Stimulated activated naive CD8-positive, alpha-beta T cell treated with anti-CD3 and anti-CD28 coated beads, Interleukin-15, Interleukin-2, amounts not matched to agents 100 U/mL and 50 U/mL, for 24 hours (primary cell): Measurements from ENCODE around the gene TMEM245.
A peak's percentile ranks its signal among the peaks of the same experiment; 100 is the strongest.
"Not testable (repeated sequence)": the region's sequence is repeated elsewhere in the genome, so short reads cannot be mapped to it uniquely, and the experiment has no call there.

Source experiments
- ATAC-seq: fragments of 150-1000 bp; cut with Tn5 transposase; one replicate; pipeline ENCODE4 v1.10.0; 2021
- DNase-seq: peaks from one replicate; pipeline ENCODE4 v3.0.0; 2021

TMEM245 gene

DNA sequence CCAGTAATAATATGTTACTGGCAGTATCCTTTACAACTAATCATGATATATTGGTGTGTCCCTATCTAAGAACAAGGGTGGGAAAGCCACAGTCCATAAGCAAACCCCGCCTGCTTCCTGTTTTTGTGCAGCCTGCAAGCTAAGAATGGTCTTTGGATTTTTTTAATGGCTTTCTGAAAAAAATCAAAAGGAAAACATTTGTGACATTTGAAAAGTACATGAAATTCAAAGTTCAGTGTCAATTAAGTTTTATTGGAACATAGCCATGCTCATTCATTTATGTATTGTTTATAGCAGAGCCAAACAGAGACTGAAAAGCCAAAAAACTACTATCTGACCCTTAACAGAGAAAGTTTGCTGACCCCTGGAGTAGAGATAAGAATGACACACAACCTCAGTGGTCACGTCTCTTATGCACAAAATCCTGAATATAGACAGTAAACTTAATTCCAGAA lies 12.8 kb upstream of the TMEM245 start:
- ATAC-seq (no peak), DNase-seq (no peak)

DNA sequence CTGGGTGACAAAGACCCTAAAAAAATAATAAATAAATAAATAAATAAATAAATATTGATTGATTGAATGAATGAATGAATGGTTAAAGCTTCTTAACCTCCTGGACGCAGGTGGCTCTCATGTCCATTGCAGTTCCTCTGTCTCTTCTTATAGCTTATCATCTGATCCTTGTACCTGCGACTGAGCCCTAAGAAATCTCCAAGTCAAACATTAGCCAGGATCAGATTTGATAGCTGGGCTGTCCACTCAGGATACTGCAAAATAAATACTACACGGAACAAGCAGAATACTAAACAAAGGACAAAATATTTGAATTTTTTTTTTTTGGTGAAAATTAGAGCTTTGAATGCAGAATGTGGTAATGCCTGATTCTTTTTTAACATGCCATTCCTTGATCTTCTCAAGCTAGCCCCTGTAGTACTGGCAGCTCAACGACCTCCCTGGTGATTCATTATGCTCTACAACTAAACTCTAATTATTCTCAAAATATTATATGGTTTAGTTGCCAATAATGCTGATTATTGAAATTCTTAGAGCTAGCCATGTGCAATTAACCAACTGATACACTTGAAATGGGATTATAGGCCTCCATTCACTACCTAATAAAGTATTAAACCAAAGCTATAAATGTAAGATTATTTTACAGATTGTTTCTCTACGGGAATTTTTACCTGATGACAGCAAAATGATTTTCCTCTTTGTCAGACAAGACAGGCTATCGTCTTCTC lies 9.9 kb upstream of the TMEM245 start:
- no peak for ATAC-seq
- no peak for DNase-seq

DNA sequence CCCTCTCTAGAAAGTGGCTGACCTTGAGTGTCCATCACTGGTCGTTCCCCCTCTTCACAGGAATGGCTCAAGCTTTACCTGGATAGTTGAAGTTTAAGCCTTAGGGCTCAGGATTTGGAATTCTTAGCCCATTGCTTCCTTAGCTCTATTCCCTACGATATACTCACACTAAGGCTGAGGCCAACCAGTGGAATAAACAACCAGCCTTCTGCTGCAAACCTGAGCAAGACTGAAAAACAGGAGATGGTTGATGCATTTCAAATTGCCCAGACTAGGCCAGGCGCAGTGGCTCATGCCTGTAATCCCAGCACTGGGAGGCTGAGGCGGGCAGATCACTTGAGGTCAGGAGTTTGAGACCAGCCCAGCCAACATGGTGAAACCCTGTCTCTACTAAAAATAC lies 6.9 kb upstream of the TMEM245 start:
- ATAC-seq = not testable (repeated sequence)

DNA sequence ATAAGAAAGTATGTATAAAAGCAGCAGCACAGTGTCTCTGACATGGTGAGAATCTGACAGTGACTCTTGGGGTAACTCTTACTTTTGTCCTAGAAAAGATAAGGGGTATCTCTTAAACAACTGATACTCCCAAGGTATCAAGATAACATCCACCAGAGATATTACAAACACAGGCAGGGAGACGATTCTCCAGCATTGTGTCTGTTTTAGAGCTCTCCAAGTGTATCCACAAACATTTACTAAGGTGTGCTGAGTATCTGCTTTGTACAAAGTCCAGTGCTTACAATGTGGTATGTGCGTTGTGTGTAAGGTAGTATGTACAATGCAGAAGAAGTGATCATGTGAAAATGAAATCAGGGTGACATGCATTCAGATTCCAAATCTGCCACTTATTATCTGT lies 4.4 kb upstream of the TMEM245 start:
- ATAC-seq (no peak), DNase-seq (no peak)

More for the DNA sequence above, 6.9 kb upstream of the TMEM245 start:
- not testable (repeated sequence) for DNase-seq

DNA sequence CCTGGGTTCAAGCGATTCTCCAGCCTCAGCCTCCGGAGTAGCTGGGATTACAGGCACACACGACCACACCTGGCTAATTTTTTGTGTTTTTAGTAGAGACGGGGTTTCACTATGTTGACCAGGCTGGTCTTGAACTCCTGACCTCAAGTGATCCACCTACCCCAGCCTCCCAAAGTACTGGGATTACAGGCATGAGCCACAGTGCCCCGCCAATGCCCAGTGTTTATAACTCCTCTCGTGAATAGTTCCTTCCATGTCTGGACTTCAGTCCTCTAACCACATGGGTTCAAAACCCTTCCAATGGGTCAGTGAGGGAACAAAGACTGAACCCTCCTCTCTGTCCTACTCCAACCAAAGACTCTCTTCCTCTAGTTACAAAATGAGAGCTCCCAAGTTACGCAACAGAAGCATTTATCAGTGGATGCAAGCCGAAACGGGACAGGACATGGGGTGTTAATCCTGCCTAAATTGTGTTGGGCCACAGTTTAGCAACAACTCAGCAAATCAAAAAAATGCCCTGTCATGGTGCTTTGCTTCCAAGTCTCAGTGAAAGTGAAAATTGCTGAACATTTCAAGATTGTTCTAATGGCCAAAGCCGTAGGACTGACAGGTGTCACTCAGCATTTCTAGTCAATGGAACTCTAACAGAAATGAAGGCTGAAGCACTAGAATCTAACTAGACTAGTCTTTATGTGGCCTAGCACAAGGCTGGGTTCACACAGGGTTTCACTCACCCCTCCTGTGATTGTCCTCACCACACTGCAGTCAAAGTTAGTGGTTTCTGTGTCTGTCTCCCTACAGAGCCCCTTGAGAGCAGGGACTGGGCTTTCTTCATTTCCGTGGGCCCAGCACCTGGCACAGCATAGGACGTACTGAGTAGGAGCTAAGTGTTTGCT lies 3.2 kb upstream of the TMEM245 start:
- no peak for ATAC-seq
- DNase-seq = no peak

DNA sequence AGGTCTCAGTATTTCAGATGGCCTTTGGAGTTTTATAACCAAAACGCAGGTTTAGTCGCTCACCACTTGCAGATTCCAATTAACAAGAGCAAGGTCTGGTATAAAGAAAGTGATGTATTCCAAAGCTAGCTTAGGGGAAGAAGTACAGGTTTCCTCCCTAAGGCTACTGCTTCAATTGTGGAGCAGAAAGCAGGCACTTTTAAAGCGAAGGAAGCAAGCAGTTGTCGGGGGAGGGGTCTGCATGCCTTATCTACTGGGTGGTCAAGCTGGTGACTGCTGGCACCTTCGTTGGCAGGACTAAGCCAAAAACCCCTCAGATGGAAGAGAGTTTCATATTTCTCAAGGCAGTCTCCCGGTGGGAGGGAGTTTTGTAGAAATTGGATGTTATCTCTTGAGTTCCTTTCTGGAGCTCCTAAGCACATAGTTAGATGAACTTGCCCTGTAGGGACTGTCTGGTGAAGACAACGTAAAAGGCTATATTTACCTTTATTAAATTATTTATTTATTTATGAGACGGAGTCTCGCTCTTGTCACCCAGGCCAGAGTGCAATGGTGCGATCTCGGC lies 1.6 kb upstream of the TMEM245 start:
- DNase-seq (no peak), ATAC-seq (no peak)

DNA sequence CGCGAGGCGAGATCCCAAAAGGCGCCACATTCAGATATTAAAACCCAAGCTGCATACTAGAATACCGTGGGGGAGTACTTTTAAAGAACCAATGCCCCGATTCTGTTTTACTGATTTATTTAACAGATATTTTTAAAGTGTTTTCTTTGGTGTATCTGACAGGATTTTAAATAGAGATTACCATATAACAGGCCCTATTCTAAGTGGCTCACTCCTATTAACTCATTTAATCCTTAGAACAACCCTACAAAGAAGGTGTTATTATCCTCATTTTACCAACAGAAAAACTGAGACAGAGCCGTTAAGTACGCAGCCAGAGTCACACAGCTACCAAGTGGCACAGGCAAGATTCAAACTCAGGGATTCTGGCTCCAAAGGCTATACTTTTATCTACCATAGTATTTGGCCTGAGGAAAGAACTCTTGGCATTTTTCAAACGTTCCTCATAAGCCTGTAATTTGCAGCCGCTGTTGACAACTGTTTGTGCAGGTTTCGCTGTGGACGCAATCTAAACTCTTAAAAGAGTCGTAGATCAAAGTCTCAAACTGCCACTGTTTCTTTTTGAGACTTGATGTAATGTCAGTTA lies 550 bp upstream of the TMEM245 start:
- DNase-seq (no peak), ATAC-seq (no peak)

DNA sequence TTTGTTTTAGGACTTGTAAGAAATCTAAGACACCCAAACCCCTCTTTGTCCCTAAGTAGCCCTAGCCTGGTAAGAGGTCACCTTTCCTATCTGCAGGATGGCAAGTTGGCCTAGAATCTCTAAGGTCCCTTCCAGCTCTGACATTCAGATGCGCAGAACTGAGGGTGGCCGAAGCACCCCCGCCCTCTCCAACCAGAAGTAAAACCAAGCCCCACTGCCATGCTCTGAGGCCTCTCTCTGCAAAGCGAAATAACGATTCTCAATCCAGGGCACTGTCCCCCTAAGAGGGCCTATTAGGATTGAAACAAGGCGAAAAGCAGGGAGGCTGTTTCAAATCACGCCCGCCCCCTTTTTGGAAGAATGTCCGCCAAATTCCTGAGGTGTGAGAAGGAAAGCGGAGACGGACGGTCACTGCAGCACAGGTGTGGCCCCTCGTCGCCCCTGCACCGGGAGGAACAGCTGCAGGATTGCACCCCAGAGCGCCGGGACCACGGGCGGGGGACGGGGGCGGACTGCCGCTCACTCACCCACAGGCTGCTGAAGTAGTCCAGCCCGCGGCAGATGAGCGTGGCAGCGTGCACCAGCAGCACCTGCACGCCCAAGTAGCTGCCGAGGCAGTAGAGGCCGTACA lies 824 bp downstream of the TMEM245 start:
- DNase-seq = peak; percentile 20
- no peak for ATAC-seq

DNA sequence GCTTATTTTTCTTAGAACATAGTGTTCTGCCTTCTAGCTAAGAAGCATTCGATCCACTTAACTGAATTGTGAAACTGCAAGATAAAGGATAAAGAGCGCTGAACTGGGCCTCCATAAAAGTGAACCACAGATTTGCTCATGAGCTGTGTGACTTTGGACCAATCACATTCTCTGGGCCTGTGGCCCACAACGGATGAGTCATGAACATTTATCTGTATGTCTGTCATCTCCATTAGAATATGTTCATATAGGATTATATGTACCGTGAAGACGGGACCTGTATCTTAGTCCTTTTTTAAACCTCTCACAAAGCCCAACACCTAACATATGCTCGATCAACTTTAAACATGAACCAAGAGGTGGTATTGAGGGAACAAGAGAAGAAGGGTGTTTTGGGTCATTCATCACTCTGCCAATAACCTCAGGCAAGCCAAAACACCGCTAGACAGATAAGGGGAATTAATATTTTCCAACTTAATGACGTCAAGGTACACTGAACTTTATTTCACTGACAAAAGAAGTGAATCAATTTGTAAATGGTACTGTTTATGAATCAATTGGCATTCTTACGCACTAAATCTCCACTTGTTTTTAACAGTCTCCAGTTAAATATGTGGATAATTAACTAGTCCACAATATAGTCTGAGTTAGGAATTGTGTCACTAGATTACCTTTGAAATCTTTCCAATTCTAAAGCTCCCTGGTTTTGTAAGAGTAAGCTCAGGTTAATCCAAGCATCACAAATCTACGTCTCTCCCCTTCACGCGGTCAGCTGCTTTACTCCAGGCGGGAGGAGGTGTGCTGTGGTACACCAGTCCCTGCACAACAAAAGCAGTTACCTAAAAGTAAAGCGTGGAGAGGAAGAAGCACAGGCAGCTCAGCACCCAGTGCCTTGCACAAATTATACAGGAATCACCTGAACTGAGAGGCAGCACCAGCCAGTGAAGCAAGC lies 1.6 kb downstream of the TMEM245 start:
- peak; percentile 55 for ATAC-seq
- DNase-seq = peak; percentile 36

DNA sequence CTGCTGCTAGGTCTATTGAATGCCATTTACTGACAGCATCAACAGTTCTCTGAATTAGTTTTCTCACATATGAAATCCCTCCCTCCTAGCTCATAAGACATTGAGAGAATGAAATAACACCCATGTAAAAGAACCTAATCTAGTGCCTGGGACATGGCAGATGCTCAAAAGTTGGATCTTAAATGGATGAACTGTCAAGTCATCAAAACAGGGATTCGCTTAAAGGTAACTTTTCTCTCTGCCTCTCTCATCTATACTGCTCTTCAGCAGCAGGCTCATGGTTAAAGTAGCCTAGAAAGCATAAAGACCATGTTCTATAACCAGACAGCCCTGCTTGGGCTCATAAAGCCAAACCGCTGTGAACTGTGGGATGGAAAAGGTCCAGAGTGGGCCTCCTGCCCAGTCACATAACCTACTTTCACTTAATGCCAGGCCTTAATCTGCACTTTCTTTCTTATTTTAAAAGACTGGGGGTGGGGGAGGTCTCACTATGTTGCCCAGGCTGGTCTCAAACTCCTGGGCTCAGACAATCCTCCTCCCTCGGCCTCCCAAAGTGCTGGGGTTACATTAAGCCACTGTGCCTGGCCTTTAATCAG lies 3.7 kb downstream of the TMEM245 start:
- DNase-seq (no peak), ATAC-seq (no peak)

DNA sequence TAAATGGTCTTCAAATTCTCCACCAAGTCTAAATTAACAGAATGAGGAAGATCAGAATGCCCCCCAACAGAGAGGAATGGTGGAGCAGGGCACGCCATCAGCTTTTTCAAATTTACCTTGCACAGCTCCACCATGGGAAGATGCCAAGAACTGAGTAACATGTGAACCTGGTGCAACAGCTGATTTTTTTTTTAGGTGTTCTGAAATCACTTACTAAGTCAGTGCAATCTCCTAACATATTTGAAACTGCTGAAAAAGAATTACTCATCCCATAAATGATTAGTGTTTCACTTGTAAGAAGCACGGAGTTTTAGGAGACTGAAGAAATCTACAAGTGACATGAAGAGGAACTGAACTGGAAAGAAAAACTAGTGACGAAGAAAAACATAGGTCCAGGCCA lies 5.1 kb downstream of the TMEM245 start:
- DNase-seq (no peak), ATAC-seq (no peak)

DNA sequence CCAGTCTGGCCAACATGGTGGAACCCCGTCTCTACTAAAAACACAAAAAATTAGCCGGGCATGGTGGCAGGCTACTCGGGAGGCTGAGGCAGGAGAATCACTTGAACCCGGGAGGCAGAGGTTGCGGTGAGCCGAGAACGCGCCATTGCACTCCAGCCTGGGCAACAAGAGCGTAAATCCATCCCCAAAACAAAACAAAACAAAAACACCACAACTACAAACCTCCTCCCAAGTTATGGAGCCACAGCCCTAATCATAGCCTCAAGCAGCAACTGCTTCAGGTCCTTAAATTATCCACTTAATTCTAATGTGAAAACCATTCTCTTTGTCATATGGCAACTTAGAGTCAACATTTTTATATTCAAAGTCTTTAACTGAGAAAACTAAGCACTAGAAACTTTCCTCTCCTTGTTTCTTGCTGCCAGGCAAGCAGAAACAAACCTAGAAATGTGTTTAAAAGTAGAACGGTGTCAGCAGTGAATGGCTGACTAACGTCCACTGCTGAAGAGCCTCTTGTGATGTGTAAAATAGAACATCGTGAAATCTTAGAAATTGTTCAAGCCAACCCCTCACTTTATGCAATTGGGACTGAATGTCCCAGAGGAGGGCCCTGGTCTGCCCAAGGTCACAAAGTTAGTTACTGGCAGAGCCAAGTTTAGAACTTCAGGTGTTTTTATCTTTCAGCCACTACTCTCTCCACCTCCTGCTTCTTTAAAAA lies 5.7 kb downstream of the TMEM245 start:
- ATAC-seq (no peak), DNase-seq (no peak)

DNA sequence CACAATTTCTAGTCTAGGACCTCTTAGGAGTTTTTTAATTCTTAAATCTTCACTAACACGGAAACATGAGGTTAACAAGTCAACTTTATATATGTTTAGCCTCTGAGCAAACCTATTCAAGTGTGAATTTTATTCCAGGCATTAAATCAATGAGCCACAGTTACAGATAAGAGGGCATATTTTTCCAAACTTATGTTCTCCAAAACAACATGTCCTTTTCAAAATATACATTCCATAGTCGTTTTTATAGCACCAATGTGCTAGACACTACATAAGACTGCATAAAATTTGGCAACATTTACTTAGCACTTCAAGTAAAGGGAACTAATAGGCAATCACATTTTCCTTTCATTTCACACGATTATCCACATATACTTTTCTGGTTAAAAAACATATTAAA lies 6.5 kb downstream of the TMEM245 start:
- no peak for ATAC-seq

DNA sequence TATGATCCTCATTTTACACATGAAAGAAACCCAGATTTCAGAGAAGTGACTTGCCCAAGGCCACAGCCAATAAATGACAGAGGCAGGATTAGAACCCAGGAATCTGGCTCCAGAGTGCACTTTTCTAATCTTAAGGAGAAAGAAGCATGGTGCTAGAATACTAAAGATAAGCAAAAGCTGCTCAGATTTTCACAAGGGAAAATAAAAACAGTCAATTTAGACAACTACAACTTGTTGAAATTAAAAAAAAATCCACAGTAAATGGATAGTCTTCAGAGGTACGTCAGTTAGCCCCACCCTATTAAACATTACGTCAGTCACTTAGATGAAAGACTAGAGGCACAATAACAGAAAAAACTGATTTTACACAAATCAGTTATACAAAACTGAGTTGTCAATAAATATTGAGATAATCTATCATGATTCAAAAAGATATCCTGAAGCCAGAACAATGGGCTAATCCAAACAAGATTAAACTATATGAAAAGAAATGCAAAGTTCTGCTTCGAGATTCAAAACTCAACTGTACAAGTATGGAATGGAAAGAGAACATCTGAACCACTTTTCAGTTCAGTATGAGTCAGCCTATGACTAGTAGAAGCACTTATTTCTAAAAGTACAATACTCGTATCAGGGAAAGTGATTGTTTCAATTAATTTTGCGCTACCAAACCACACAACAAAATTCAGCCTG lies 9.3 kb downstream of the TMEM245 start:
- no peak for DNase-seq
- ATAC-seq = peak; percentile 82

More for the DNA sequence above, 6.5 kb downstream of the TMEM245 start:
- no peak for DNase-seq

DNA sequence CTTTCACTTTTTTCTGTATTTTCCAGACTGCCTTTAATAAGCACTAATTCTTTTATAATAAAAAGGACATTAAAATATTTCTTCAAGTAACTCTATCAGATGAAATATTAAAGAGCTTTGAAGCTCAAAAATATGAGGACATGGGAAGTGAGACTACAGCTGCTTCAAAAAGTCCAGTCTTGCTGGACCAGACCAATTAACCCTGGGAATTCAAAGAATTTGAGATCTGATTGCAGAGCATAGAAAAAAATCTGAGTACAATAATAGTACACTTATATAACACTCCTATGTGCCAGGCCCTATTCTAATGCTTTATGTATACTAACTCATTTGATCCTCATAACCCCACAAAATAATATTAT lies 9.8 kb downstream of the TMEM245 start:
- ATAC-seq (no peak), DNase-seq (no peak)

DNA sequence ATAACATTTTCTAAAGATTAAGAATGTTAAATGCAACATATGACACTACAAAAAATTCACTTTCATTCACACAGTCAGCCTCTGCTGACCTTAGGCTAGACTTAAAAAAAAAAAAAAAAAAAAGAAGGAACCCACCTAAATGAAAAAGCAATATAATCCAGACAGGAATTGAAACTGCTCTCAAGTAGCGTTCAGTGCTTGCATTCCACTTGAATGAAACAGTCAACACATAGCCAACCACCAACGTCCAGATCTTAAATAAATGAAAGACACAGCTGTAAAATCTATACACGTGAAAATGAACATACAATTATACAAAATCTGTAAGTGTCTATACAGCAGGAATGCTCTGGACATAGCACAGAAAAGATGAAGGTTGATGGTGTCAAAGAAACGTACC lies 11.4 kb downstream of the TMEM245 start:
- ATAC-seq (no peak), DNase-seq (no peak)

DNA sequence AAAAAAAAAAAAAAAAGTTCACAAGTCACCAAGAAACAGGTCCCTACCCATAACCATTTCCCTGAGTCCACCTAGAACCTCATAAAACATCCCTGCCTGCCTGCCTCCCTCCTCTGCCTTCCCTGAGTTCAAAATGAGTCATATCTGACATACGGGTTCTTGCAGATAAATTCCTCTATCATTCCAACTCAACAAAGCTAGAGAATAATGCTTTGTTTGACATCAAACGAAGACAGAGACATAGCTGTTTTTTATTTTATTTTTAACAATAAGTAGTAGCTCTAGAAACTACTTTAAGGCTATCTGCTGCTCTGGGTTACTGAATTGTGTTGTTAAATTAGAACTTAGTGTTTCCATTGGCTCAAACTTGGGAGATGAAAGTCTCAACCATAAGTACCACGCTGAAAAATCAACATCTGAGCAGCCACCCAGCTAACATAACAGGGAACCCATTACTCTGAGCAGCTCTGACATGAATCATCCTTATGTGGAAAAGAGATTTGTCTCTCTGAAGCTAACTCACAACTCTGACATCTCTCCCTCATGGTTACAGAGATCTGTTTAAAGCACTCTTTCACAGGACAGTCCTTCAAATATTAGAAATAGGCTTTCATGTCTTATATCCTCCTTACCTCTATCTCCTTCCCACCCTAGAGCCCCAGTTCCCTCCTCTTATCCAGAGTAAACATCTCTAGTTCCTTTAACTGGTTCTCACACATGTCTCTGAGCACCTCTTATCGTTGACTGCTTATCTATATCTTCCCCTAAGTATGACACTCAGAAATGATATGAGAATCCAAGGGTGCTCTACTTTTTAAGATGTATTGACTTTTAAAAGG lies 12.1 kb downstream of the TMEM245 start:
- DNase-seq (no peak), ATAC-seq (peak; percentile 84)

DNA sequence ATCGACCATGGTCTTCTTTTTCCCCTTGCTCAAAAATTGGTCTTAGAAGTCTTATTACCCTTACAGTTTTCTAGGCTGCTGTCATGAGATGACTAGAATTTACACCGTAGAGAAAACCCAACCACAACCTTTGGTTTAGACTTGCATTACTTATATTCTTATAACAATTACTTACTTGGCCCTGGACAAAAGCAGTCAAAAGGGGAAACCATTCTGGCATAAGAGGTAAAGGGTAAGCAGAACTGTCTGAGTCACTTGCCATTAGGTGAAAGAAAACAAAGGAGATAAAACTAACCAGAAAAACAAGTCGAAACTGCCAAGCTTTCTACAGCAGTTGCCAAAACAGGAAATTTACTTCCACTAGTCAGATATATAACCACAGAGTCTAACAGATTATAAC lies 17.9 kb downstream of the TMEM245 start:
- ATAC-seq (peak; percentile 95), DNase-seq (no peak)
